Esophagus squamous epithelium (tissue), 4 donors: ENCODE results near the gene CATSPER1.

Source experiments
- CTCF ChIP-seq, 6 experiments: fragments of 450-650 bp in 4 of 6; fragments of 200-600 bp in 2 of 6; sonication (generic) in 2 of 6; IDR thresholded peaks; one replicate each; pipeline ENCODE4 v1.5.1; 2016 to 2019; ENCODE audit warnings: antibody characterized with exemption in 6 of 6, mild to moderate bottlenecking in 4 of 6, moderate library complexity in 4 of 6
- POLR2A ChIP-seq, 4 donors: fragments of 450-650 bp; IDR thresholded peaks; one replicate each; pipeline ENCODE4 v1.6.1; 2017; ENCODE audit warnings: antibody characterized with exemption in 4 of 4, mild to moderate bottlenecking in 4 of 4, moderate library complexity in 3 of 4

GRCh38 chr11:65988791-65989592, 37.3 kb downstream of the CATSPER1 start:
- peak; percentile 86 to 99 (median 96) for TF ChIP-seq CTCF (IDR thresholded peaks at IDR 0.05)
- no peak for TF ChIP-seq POLR2A (IDR thresholded peaks at IDR 0.05)
